TTC549 (cell line): ENCODE results near the gene POLE3.
"Not testable (repeated sequence)": the region's sequence is repeated elsewhere in the genome, so short reads cannot be mapped to it uniquely, and the experiment has no call there.

Experiments
- FAIRE-seq: peaks from 2 replicates; lab custom pipeline; 2012; peaks lifted over from hg19 to GRCh38; lab: Jason Lieb, UNC

POLE3 gene, protein sequence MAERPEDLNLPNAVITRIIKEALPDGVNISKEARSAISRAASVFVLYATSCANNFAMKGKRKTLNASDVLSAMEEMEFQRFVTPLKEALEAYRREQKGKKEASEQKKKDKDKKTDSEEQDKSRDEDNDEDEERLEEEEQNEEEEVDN

DNA sequence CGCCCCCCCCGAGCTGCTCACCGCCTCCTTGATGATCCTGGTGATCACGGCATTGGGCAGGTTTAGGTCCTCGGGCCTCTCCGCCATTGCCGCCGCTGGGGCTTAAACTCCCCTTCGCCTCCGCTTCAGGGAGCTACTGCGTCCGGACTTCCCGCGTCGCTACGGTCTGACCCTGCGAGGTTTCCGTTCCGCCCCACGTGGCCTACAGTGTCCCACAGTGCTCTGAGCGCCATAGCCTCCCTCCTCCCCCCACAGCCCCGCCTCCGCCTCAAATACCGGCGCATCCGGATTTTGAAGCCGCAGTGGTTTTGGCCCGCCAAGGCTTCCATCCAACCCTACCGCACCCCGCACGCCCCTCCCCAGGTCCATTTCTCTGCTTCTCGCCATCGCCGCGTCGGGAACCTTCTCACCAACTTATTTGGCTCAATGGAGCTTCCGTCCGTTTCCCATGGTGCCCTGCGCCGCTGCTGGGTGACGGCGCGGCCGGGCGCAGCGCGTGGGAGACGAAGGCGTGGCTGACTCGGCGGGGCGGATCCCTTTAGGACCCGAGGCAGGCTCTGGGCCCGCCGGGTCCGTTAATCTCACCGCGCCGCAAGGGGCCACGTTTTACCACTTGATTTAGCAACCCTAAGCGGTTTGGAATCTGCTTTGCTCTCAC lies at the start of gene POLE3, which contains the start of gene C9orf43:
Gene POLE3 (minus strand): TSS at position 469 of the 658 bp plus-strand sequence. CDS start 382 bp downstream, at position 87.
Gene C9orf43 (plus strand): TSS at position 541 of the 658 bp plus-strand sequence. CDS start 2,747 bp downstream, outside the sequence.
- FAIRE-seq = no peak

GRCh38 chr9:113456235-113456634 lies 45.8 kb upstream of the POLE3 start:
- FAIRE-seq = no peak

- no peak for FAIRE-seq
Measured at GRCh38 chr9:113454914-113455761, 44.7 kb upstream of the POLE3 start.

- no peak for FAIRE-seq
Measured at GRCh38 chr9:113452113-113452605, 41.7 kb upstream of the POLE3 start.

GRCh38 chr9:113449376-113449775 lies 38.9 kb upstream of the POLE3 start:
- no peak for FAIRE-seq

GRCh38 chr9:113446323-113446740 lies 35.9 kb upstream of the POLE3 start:
- FAIRE-seq = peak; percentile 89

- no peak for FAIRE-seq
Measured at GRCh38 chr9:113444736-113445135, 34.3 kb upstream of the POLE3 start.

DNA sequence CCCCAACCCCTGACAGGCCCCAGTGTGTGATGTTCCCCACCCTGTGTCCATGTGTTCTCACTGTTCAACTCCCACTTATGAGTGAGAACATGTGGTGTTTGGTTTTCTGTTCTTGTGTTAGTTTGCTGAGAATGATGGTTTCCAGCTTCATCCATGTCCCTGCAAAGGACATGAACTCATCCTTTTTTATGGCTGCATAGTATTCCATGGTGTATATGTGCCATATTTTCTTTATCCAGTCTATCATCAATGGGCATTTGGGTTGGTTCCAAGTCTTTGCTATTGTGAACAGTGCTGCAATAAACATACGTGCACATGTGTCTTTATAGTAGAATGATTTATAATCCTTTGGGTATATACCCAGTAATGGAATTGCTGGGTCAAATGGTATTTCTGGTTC lies 27.2 kb upstream of the POLE3 start:
- not testable (repeated sequence) for FAIRE-seq

DNA sequence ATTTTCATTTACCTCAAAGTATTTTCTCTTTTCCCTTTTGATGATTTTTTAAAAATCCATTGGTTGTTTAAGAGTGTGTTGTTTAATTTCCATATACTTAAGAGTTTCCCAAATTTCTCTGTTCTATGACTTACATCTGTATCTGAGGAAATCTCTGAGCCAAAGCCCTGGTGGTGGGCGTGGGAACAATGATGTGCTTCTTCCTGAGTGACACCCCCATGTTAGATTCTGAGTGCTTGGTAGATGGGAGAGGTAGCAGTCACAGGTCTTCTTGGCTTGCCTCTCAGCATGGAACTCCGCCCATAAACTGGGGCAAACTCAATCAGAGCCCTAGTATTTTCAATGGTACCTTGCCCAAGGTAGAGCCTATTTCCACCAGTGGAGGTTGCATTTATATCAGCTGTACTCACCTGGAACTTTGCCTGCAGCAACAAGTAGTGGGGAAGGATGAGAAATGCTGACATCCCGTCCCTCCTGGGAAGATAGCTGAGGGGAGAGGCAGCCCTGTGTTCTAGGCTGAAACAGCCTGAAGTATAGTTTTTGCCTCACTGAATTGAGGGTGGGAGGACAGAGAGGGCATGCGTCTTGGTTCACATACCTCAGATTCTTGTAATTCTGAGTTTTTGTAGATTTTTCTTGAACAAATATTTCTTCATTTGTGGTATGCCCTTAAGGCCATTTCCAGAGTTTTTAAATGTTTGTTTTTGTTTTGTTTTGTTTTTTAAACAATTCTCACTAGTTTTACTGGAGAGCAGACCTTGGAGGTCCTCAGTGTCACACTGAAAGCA lies 26.4 kb upstream of the POLE3 start:
- no peak for FAIRE-seq

DNA sequence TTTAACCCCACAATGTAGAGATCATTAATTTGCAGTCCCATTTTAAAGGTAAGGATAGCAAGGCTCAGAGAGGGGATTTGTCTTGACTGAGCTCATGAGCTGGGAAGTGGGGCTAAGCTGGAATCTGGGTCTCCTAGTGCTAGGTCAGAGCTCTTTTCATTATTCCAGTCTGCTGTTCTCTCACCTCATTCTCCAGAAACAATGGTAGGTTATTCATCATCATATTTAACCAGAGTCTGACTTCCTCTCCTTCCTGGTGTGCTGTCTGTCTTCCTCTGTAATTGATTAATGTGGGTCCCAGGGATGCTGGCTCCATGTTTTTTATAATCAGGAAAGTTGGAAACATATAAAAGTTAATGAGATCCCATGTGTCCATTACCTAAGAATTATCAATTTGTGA lies 20.7 kb upstream of the POLE3 start:
- no peak for FAIRE-seq

- no peak for FAIRE-seq
Measured at GRCh38 chr9:113428062-113428615, 17.7 kb upstream of the POLE3 start.

DNA sequence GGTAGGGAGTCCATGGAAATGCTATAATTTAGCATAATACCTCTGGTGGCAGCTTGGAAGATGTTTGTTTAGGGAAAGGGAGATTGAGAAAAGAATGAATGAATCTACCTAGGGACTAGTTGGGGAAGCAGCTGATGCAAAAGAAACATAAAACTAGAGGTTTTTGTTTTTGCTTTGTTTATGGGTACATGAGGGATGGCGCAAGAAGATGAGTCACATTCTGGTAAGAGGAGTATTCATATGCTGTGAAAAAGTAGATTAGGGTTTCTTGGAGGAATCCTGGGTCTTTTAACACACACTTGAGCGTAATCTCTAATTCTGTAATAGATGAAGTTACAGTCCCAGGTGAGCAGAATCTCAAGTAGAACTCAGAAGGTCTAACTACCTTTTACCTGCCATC lies 17.2 kb upstream of the POLE3 start:
- no peak for FAIRE-seq

DNA sequence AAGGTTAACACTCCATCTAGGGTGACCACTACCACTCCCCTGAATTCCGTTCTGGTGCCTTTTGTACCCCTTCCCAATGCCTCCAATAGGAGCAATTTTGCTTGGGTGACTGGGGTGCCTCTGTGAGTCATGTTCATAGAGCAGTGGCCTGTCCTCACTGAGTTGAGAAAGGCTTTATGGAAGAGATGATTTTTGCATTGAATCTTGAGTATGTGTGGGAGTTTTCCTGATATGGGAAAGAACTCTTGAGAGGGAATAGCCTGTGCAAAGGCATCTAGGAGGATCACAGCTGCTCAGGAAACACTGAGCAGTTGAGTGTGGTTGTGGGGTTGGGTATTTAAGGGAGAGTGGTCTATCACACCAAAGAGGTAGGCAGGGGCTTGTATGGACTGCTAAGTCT lies 16.2 kb upstream of the POLE3 start:
- FAIRE-seq = no peak

- no peak for FAIRE-seq
Measured at GRCh38 chr9:113425072-113425471, 14.6 kb upstream of the POLE3 start.

GRCh38 chr9:113421726-113422125 lies 11.3 kb upstream of the POLE3 start:
- no peak for FAIRE-seq

GRCh38 chr9:113417370-113417769 lies 6.9 kb upstream of the POLE3 start:
- no peak for FAIRE-seq

- FAIRE-seq = no peak
Measured at GRCh38 chr9:113416149-113416721, 5.8 kb upstream of the POLE3 start.

GRCh38 chr9:113409883-113410206 lies 630 bp downstream of the POLE3 start:
- FAIRE-seq = no peak

GRCh38 chr9:113409481-113409880 lies 994 bp downstream of the POLE3 start:
- FAIRE-seq = no peak

- not testable (repeated sequence) for FAIRE-seq
Measured at GRCh38 chr9:113406873-113407511, 3.5 kb downstream of the POLE3 start.

- not testable (repeated sequence) for FAIRE-seq
Measured at GRCh38 chr9:113406353-113406752, 4.1 kb downstream of the POLE3 start.
